Endothelial cell of umbilical vein (primary cell): ENCODE results near the gene MDFI. TPM values are rescaled to one million over a fixed set of nuclear protein-coding genes. Genes with fewer than 3 reads are reported as not detected.

ENCODE experiments used
- BruUV-seq: library from RNA; stranded (reverse); fragments of 400-500 nt; replicated peaks from 2 replicates; lab custom pipeline; 2021; lab: Mats Ljungman, UMichigan
- CTCF ChIA-PET: fragments of 300-600, 350-600 bp; sonication (Branson Sonifier 250); formaldehyde crosslinking; loops from one replicate; lab custom pipeline; 2021; ENCODE audit warnings: antibody characterized with exemption, inconsistent platforms; lab: Charles Lee
- POLR2A ChIA-PET: fragments of 300-600, 350-600 bp; sonication (Branson Sonifier 250); formaldehyde crosslinking; loops from one replicate; lab custom pipeline; 2021; ENCODE audit warnings: antibody characterized with exemption, inconsistent platforms; lab: Charles Lee
- DNase-seq: peaks from one replicate; pipeline ENCODE4 v3.0.0-alpha.2; 2011; ENCODE audit warnings: low read depth, low spot score
- FAIRE-seq: peaks from 2 replicates; lab custom pipeline; 2011; peaks lifted over from hg19 to GRCh38; lab: Jason Lieb, UNC
- H2AFZ ChIP-seq: 2 replicates; pipeline ENCODE4 v1.6.0; 2012; ENCODE audit warnings: low read depth, low read length, control low read depth, inconsistent platforms
- H3K27ac ChIP-seq: 2 replicates; pipeline ENCODE4 v1.5.1; 2011; ENCODE audit warnings: low read depth, mild to moderate bottlenecking, control low read depth, low read length, moderate library complexity; ENCODE audit not compliant: insufficient read depth
- H3K27me3 ChIP-seq, 2 experiments: 2 replicates each; pipeline versions ENCODE4 v1.6.0 to v1.6.1; 2011; ENCODE audit warnings: low read length in 2 of 2, mixed read lengths in 1 of 2; ENCODE audit not compliant: control insufficient read depth in 2 of 2, insufficient read depth in 2 of 2
- H3K36me3 ChIP-seq, 2 experiments: 2 replicates in 1 of 2; 3 replicates in 1 of 2; pipeline ENCODE4 v1.5.1; 2011; ENCODE audit warnings: low read length in 2 of 2, mild to moderate bottlenecking in 1 of 2, moderate library complexity in 1 of 2; ENCODE audit not compliant: control insufficient read depth in 2 of 2, insufficient read depth in 2 of 2; ENCODE audit errors: extremely low read depth in 1 of 2
- H3K4me1 ChIP-seq: 3 replicates; pipeline ENCODE4 v1.5.1; 2011; ENCODE audit warnings: mild to moderate bottlenecking, low read length; ENCODE audit not compliant: control insufficient read depth, insufficient read depth; ENCODE audit errors: extremely low read depth
- H3K4me2 ChIP-seq: 2 replicates; pipeline ENCODE4 v1.6.1; 2011; ENCODE audit warnings: low read length, control low read depth, mixed read lengths; ENCODE audit not compliant: insufficient read depth
- H3K4me3 ChIP-seq, 3 experiments: fragments of 200-600 bp in 1 of 3; sonication (generic), shearing (Covaris generic) in 1 of 3; replicated peaks in 1 of 3; 2 replicates each; pipeline ENCODE4 v1.5.1; 2011 to 2016; ENCODE audit warnings: control low read depth in 3 of 3, low read length in 3 of 3, mild to moderate bottlenecking in 2 of 3, inconsistent platforms in 1 of 3, low read depth in 1 of 3, moderate library complexity in 1 of 3; ENCODE audit not compliant: insufficient read depth in 1 of 3
- H3K79me2 ChIP-seq: 2 replicates; pipeline ENCODE4 v1.6.0; 2012; ENCODE audit warnings: low read length, inconsistent platforms; ENCODE audit not compliant: control insufficient read depth, insufficient read depth
- H3K9ac ChIP-seq: replicated peaks from 2 replicates; pipeline ENCODE3; 2011; ENCODE audit warnings: low read length, control low read depth; ENCODE audit not compliant: insufficient read depth; ENCODE audit errors: extremely low read depth
- H3K9me1 ChIP-seq: replicated peaks from 3 replicates; pipeline ENCODE4 v1.6.0; 2011; ENCODE audit warnings: mild to moderate bottlenecking, low read length; ENCODE audit not compliant: control insufficient read depth, insufficient read depth; ENCODE audit errors: extremely low read depth
- H3K9me3 ChIP-seq: replicated peaks from 2 replicates; pipeline ENCODE4 v1.5.1; 2012; ENCODE audit warnings: low read length, inconsistent platforms; ENCODE audit not compliant: control insufficient read depth, insufficient read depth
- H4K20me1 ChIP-seq: replicated peaks from 2 replicates; pipeline ENCODE3; 2011; ENCODE audit warnings: mild to moderate bottlenecking, low read length; ENCODE audit not compliant: control insufficient read depth, insufficient read depth; ENCODE audit errors: extremely low read depth
- GATA2 ChIP-seq: IDR thresholded peaks from 2 replicates; pipeline ENCODE4 v1.7.0; 2011; ENCODE audit warnings: low read depth, mild to moderate bottlenecking, moderate library complexity, mixed read lengths, low read length; ENCODE audit not compliant: insufficient read length, insufficient read depth
- POLR2AphosphoS5 ChIP-seq: IDR thresholded peaks from 2 replicates; pipeline ENCODE4 v1.6.1; 2012; ENCODE audit warnings: low read depth, mild to moderate bottlenecking, control low read depth, low read length, moderate library complexity; ENCODE audit not compliant: insufficient read depth
- dilution Hi-C: fragments of 300-500 bp; cut with MboI; formaldehyde crosslinking; loops from one replicate; pipeline ENCODE4 v1.15.0; 2019; ENCODE audit warnings: low sequenced_read_pairs; ENCODE audit not compliant: extremely low pct_ligation_motif_present
- intact Hi-C: fragments of 100-400 bp; cut with micrococcal nuclease; formaldehyde crosslinking; loops from one replicate; pipeline ENCODE4 v1.10.0; 2022
- polyA plus RNA-seq, 4 experiments: library from polyadenylated mRNA; depleted of rRNA in 3 of 4; stranded (reverse) in 3 of 4; unstranded in 1 of 4; fragments of >200 nt; gene quantifications; 2 replicates each; pipeline versions ENCODE4 v1.2.1 to v1.2.3, GENCODE V29; 2011 to 2012; ENCODE audit warnings: missing spikeins in 1 of 4
- total RNA-seq: library from RNA; stranded (reverse); gene quantifications from 2 replicates; pipeline ENCODE4 v1.2.3, GENCODE V29; 2021

The MDFI gene
- total and polyA plus RNA-seq, 2 donors (not counting 3 experiments of a cell fraction or from before 2014, with no cell fraction given), result 32.4 to 74.1 TPM

DNA sequence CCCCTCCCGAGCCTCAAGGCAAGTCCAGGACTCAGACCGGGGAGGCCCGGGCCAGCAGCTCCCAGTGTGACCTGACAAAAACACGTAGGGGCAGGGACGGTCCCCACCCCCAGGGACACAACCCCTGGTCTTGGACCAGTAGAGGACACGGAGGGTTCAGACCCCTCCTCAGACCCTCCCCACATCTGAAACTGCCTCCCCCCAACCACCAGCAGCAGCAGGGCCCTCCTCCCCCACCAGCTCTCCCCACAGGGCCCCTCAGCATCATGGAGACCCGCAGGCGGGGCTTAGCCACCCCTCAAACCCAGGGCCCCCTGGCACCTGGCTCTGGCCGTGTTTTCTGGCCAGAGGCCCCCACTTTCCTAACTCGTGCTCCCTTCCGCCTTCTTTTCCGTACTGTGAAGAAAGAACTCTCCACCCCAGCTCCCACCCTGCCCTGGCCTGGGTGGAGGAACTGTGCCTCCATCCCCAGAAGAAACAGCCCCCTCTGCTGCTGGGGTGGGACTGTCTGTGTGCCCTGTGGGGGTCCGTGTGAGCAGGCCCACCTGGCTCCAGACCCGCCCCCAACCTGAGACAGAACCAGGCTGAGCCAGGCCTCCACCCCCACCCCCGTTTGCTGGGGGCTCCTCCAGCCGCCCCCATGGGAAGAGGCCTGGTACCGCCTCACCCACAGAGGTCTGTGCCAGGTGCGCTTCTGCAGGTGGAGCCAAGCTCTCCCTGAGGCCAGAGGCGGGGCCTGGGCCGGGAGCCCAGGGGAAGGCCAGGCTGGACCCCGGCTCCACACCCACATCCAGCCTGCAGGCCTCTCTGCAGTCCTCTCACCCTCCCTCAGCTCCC is 39.0 kb upstream of the MDFI start:
- Histone ChIP-seq H3K36me3 (peaks cover 0 to 5% of the 10 kb centered on the region in 2 experiments), H3K9me1 (no peaks in the 10 kb centered on the region), H2AFZ (no peak overlapping the region), H3K9ac (no peak overlapping the region), H3K27me3 (no peaks in the 10 kb centered on the region), H3K79me2 (no peaks in the 10 kb centered on the region), H3K4me3 (no peak overlapping the region), H3K27ac (no peak overlapping the region), H4K20me1 (no peaks in the 10 kb centered on the region), H3K4me2 (no peak overlapping the region), H3K9me3 (no peaks in the 10 kb centered on the region), H3K4me1 (no peaks in the 10 kb centered on the region)
- POLR2A ChIA-PET, result no interaction called here
- no peak for TF ChIP-seq GATA2
- DNase-seq, result no peak
- BruUV-seq, result no TSS peak
- intact Hi-C loops (no loop called here), dilution Hi-C loops (no loop called here)
- CTCF ChIA-PET, result interaction anchor here (1.9 kb wide), 1 partner anchor 84 kb away, joined by 7 read pairs; no protein-coding TSS in a partner anchor
- FAIRE-seq, result no peak

DNA sequence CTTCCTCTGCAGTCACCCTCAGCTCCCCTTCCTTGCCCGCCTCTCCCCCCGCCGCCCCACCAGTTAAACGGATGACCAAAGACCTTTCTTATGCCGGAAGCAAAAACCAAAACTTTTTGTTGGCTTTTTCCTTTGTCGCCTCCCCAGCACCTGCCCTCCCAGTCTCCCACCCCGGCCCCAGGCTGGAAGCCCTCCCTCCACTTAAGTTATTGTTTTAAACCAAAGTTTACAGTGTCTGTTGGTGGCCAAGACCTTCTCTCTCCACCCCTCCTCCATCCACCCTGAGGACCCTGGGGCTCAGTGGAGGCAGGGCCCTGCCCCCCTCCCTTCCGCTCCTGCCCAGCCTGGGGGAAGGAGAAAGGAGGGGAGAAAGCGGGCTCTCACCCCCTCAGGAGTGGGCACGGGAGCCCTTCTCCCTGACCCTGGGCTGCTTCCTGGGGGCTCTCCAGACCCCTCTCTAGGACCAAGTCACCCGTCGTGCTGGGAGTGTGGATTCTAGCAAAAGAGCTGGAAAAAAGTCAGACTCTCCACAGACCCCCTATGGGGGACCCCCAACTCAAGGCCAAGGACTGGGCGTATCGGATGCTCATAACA is 38.3 kb upstream of the MDFI start:
- intact Hi-C loops (no loop called here), dilution Hi-C loops (no loop called here)
- ChIA-PET CTCF (interaction anchor here (1.9 kb wide), 1 partner anchor 83 kb away, joined by 7 read pairs; no protein-coding TSS in a partner anchor), POLR2A (no interaction called here)
- H3K9ac ChIP-seq, result no peak overlapping the region
- H3K36me3 ChIP-seq, result peaks cover 0 to 5% of the 10 kb centered on the region in 2 experiments
- H4K20me1 ChIP-seq, result no peaks in the 10 kb centered on the region
- TF ChIP-seq GATA2, result no peak
- TF ChIP-seq POLR2AphosphoS5, result no peak
- H3K27me3 ChIP-seq, result no peaks in the 10 kb centered on the region
- H3K4me2 ChIP-seq, result no peak overlapping the region
- DNase-seq (no peak), FAIRE-seq (no peak)
- no peaks in the 10 kb centered on the region for H3K9me3 ChIP-seq
- no peak overlapping the region for H3K4me3 ChIP-seq
- no peaks in the 10 kb centered on the region for H3K9me1 ChIP-seq
- no peaks in the 10 kb centered on the region for H3K4me1 ChIP-seq
- H2AFZ ChIP-seq, result no peak overlapping the region
- H3K79me2 ChIP-seq, result no peaks in the 10 kb centered on the region
- no peak overlapping the region for H3K27ac ChIP-seq
- BruUV-seq, result TSS peak; percentile 54
